GM12892 (cell line): ENCODE results near the gene TEX35.

Experiments used
- POLR2A ChIP-seq: IDR thresholded peaks from 2 replicates; pipeline ENCODE4 v1.6.1; 2011; ENCODE audit warnings: low read depth, low read length, control low read depth
- TAF1 ChIP-seq: IDR thresholded peaks from 2 replicates; pipeline ENCODE4 v1.6.1; 2011; ENCODE audit warnings: low read depth, mild to moderate bottlenecking, control low read depth, low read length, borderline replicate concordance

DNA sequence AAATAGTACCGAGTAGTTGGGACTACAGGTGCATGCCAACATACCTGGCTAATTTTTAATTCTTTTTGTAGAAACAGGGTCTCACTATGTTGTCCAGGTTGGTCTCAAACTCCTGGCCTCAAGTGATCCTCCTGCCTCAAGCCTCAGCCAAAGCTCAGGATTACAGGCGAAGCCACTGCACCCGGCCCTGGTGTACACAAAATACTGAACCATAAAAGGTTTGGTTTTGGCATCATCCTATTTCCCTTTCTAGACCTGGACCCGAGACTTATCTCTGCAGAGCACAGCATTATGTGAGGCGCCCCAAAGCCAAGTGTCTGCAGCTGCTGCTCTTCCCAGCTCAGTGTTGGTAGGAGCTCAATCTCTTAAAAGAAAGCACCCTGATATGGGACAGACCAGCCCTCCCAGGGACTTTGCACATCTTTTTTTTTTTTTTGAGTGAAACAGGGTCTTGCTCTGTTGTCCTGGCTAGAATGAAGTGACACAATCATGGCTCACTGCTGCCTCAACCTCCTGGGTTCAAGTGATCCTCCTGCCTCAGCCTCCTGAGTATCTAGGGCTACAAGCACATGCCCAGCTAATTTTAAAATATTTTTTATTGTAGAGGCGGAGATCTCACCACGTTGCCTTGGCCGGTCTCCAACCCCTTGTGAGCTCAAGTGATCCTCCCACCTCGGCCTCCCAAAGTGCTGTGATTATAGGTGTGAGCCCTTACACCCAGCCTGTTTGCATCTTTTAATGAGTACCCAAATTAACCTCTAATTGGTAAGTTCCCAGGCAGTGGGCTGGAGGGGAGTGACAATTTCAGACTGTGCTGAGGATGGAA lies 20.4 kb downstream of the TEX35 start:
- TF ChIP-seq TAF1 = no peak
- no peak for TF ChIP-seq POLR2A
